Activated CD4-positive, alpha-beta T cell treated with anti-CD3 and anti-CD28 coated beads, Interleukin-2, Interleukin-6, amounts not matched to agents 100 ng/mL and 50 ng/mL, durations not matched to agents 16 hours and 8 hours (primary cell): ENCODE data around the gene SNX12.
"Not testable (repeated sequence)": the region's sequence is repeated elsewhere in the genome, so short reads cannot be mapped to it uniquely, and the experiment has no call there.

Source experiments
- DNase-seq: peaks from one replicate; pipeline ENCODE4 v3.0.0-alpha.2; 2020

SNX12 gene

DNA sequence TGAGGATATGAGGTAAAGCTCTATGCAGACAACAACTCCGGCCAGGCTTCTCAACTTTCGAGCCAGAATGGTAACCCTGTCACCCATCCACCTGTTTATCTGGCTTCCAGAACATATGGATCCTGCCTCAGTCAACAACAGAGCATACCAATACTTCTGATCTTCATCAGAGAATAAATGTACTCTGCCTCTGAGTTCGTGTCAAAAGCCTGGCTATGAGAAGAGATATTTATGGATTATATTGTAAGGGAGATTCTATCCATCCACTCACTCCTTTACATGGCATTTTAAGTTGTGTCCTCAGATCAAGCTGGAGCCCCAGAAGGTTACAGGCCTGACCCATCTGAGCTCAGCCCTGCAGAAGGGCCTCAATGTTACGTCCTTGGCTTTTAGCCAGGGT lies 17.8 kb upstream of the SNX12 start:
- DNase-seq = no peak

DNA sequence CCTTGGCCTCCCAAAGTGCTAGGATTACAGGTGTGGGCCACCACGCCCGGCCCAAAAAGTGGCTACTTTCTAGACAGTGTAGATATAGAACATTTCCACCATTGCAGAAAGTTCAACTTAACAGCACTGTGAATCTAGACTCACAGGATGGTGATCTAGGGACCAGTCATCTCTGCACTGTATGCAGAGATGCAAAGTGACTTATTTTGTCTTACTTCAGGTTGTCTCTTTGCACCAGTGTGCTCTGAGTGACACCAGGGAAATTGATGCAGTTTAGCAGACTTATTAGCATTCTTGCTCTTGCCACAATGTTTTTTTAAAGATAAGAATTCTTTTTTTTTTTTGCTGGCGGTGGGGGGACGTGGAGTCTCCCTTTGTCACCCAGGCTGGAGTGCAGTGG lies 14.7 kb upstream of the SNX12 start:
- DNase-seq = no peak

DNA sequence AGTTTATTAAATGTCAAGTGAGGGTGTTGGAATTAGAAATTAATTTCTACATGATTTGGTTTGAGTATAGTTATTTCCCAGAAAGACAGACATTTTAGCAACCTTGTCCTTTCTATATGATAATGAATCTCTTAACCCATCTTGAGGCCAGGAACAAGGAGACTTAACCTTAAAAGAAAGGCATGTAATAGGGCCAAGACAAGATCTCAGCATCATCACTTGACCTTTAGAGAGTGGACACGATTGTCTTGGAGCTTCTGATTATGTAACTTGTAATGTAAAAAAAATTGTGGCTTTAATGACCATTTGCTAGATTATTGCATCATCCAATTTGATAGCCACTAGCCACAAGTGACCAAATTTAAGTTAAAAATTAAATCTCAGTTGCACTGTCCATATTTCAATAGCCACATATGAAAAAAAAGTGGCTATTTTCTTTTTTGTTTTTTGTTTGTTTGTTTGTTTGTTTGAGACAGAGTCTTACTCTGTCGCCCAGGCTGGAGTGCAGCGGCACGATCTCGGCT lies 14.1 kb upstream of the SNX12 start:
- DNase-seq = no peak

DNA sequence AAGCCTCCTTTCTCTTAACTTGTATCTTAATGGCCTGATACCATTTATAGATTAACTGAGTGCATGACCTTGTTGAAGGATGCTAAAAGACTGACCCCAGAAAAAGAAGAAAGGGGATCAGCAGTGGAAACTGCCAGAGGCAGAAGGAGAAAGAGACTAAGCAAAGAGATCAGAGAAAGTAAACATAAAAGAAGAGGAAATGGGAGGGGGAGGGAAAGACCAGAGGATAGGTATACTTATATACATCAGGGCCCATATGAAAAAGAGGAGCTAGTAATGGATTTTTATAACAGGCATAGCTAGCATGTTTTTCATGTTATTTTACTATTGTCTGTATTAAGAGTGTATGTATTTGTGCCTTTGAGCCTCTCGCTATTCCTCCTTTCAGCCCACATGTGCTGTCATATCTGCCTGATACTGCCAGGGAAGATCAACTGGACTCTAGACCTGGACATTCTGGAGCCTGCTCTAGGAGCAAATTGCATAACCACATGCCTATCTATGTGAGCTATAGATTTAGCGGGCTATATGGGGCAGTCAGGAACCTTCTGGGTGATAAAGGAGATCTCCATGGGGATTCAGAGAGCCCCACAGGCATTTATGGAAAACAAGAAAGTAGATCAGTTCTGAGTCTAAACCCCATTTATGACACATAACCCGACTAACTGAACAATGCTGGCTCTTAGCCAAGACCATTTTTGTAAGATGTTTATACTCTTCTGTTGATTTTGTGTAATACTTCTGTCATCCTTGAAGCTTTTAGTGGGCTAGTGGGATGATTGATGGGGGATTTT lies 13.4 kb upstream of the SNX12 start:
- no peak for DNase-seq

DNA sequence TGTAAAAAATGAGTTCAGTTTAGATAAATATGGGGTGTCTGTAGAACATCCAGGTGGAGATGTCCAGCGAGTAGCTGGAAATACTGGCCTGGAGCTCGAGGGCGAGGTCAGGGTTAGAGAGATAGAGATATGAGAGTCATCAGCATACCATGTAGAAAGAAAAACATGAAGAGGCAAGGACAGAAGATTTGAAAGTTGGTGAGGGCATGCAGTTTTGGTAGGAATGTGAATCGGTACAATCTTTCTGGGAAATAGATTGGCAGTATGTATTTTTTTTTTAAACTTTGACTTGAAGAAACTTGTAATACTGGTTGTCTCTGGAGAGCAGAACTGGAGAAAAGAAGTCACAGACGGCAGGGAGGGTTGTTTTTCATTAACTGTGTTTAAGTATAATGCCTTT lies 2.4 kb upstream of the SNX12 start:
- DNase-seq = no peak

DNA sequence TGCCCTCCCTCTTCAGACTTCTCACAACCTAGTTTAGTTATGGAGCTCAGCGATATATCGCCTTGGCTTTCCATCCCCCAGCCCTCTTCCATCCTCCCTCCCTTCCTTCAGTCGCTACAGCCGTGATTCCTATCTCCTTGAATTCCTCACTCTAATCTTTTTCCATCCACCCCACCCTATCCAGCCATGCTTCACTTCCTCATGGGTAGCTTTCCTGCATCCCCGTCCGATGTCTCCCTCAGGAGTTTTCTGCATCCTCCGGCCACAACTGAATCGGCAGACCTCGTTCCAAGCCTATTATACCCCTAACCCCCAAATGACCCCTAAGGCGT lies 456 bp downstream of the SNX12 start:
- DNase-seq = no peak

DNA sequence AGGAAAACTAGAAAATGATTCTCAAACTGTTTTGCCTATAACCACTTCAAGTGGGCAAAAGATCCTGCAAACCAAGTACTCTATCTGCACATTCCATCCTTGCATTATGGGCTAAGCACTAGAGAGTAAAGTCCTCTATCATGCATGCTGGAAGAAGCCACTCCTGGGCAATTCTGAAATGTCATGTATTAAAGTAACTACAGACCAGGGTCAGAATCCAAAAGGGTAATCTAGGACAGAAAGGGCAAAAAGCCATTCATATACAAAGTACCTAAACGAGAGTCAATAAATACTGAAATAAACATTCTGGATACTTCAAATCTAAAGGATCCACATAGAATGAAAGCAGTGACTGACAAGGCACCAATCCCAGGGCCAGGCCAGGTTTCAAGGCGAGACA lies 1.0 kb downstream of the SNX12 start:
- DNase-seq = no peak

DNA sequence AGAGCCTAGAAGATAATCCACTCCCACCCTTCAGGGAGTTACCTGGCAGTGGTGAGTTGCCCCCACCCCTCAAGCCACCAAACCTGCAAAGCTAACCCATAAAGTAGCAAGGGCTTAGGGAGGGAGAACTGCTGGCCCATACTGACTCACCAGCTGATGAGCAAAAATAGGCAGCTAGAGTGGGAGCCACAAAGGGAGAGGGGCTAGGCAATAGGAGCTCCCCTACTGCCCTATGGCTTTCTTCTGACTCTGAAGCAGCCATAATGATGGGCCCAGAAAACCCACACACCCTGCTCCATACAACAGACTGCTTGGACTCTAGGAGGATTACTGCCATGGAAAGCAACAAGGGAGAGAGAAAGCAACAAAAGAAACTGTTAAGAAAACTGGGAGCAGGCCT lies 8.0 kb downstream of the SNX12 start:
- DNase-seq = no peak

DNA sequence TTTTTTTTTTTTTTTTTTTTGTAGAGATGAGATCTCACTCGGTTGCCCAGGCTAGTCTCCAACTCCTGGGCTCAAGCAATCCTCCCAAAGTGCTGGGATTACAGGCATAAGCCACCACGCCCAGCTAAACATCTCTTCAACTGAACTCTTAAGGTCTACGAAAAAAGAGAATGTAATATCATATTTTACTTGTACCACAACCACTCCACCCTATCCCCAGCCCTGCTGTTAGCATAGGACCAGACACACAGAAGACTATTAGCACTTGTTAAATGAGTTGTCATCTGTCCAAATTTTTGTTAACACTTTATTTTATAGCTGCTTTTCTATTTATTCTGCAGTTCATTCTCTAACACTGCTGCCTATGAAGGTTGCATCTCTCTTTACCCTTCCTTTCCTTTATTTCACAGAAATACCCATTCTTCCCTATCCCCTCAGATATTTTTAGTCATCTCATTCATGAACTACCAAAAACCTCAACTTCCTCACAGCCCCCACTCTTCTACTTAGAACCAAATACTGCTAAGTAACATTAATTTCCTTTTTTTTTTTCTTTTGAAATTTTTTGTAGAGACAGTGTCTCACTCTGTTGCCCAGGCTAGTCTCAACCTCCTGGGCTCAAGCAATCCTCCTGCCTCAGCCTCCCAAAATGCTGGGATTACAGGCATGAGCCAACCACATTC lies 10.1 kb downstream of the SNX12 start:
- no peak for DNase-seq

DNA sequence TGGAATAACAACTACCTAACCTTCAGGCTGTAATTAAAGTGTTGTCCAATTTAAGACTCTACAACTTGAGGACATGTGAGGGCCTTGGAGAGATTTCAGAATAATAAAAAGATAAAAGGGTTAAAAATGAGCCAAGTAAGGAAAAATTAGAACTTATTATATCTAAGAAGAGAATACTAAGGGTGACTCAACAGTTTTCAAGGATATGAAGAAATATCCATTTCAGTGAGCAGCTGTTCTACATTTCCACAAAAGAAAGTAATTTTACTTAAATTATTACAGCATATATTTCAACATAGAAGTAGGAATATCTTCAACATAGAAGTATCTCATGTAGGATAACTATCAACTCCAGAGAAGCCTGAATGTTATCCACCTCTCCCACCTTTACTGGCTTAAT lies 11.3 kb downstream of the SNX12 start:
- no peak for DNase-seq

DNA sequence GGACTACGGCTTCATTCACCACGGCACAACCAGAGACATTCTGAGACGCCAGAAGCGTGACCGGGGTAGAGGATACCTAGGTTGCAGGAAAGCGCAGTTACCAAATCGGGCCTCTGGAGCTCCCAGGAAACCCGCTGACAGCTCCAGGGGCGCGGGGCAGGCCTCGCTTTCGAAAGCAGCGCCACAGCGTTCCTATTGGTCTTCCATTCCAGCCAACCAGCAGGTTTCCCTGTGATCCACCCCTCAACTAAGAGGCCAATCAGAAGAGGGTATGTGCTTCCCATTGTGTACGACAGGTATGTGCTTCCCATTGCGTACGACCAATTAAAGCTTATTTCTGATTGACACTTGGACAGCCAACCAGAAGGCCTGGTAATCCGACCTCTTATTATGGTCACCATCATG lies 14.9 kb downstream of the SNX12 start:
- DNase-seq = peak; percentile 48

DNA sequence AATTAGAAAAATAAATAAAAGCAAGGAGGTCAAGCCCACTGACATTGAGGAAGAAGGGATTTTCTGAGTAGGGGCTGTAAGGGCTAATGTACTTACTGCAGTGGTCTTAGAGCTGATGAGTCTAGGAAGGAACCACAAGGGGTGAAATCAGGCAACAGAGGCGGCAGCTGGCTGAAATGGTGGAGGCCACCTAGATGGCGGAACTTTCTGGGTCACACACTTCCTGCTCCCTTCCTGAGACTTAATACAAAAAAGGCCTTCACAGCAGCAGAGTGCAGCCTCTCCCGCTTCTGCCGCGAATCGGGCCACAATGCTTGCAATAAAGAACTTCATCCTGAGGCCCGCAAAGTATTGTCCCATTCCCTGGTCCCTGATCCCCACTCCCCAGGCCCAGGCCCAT lies 15.4 kb downstream of the SNX12 start:
- DNase-seq = no peak

DNA sequence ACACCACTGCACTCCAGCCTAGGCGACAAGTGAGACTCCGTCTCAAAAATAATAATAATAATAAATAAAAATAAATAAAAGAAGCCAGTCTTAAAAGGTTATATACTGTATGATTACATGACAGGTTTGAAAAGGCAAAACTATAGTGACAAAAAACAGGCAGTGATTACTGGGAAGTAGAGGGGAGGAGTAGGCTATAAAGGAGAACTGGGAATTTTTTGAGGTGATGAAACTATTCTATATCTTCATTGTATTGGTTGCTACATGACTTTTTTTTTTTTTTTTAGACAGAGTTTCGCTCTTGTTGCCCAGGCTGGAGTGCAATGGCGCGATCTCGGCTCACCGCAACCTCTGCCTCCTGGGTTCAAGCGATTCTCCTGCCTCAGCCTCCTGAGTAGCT lies 20.2 kb downstream of the SNX12 start:
- not testable (repeated sequence) for DNase-seq

DNA sequence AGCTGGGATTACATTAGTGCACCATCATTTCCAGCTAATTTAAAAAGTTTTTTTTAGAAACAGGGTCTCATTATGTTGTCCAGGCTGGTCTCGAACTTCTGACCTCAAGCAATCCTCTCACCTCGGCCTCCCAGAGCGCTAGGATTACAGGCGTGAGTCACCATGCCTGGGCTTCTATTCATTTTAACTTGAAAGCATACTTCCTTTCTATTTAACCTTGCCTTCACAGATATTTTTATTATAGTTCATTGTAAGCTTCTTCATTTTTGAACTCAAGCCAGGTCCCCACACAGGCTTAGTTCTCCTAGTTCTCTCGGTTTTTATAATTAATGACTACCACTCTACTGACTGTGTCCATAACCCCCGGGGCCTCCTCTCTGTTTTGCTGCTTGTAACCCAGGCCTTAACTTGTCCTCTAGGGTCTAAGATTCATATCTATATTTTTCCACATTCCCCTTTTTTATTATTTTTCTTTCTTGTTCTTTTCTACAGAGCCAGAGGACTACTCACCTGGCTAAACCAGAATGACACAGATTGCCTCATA lies 50.7 kb downstream of the SNX12 start:
- DNase-seq = no peak
